GM18505 (cell line): ENCODE data around the gene DAAM1.

ENCODE experiments used
- ATAC-seq: cut with Tn5 transposase; IDR thresholded peaks from one replicate; pipeline ENCODE4 v1.9.1; 2021; ENCODE audit not compliant: unreplicated experiment
- POLR2A ChIP-seq: IDR thresholded peaks from 4 replicates; pipeline ENCODE4 v1.6.1; 2011; ENCODE audit warnings: borderline replicate concordance; ENCODE audit not compliant: insufficient read depth, insufficient read length; ENCODE audit errors: extremely low read depth

Gene DAAM1

GRCh38 chr14:59188461-59189090 is at the start of gene DAAM1:
TSS of gene DAAM1 (plus strand) at chr14:59188667. CDS start at chr14:59263478, 74,811 bp downstream.
- TF ChIP-seq POLR2A, result peak; percentile 82
- ATAC-seq, result peak; percentile 85

- TF ChIP-seq POLR2A, result no peak
- ATAC-seq, result no peak
These were observed 49.1 kb upstream of the DAAM1 start for GRCh38 chr14:59139324-59139723.

GRCh38 chr14:59140106-59140843 is 48.2 kb upstream of the DAAM1 start:
- no peak for TF ChIP-seq POLR2A
- no peak for ATAC-seq

GRCh38 chr14:59146484-59146883 is 42.0 kb upstream of the DAAM1 start:
- no peak for ATAC-seq
- no peak for TF ChIP-seq POLR2A

- no peak for ATAC-seq
- no peak for TF ChIP-seq POLR2A
These were observed 41.5 kb upstream of the DAAM1 start for GRCh38 chr14:59147007-59147406.

GRCh38 chr14:59148334-59148900 is 40.0 kb upstream of the DAAM1 start:
- ATAC-seq, result peak; percentile 78
- no peak for TF ChIP-seq POLR2A

- no peak for TF ChIP-seq POLR2A
- peak; percentile 64 for ATAC-seq
These were observed 37.5 kb upstream of the DAAM1 start for GRCh38 chr14:59150990-59151389.

GRCh38 chr14:59154373-59154772 is 34.1 kb upstream of the DAAM1 start:
- no peak for TF ChIP-seq POLR2A
- no peak for ATAC-seq

GRCh38 chr14:59155886-59156285 is 32.6 kb upstream of the DAAM1 start:
- TF ChIP-seq POLR2A, result no peak
- ATAC-seq, result no peak

- TF ChIP-seq POLR2A, result no peak
- no peak for ATAC-seq
These were observed 29.3 kb upstream of the DAAM1 start for GRCh38 chr14:59159169-59159568.

GRCh38 chr14:59160506-59160905 is 28.0 kb upstream of the DAAM1 start:
- ATAC-seq, result no peak
- no peak for TF ChIP-seq POLR2A

- no peak for TF ChIP-seq POLR2A
- ATAC-seq, result no peak
These were observed 26.8 kb upstream of the DAAM1 start for GRCh38 chr14:59161561-59162175.

GRCh38 chr14:59166258-59166657 is 22.2 kb upstream of the DAAM1 start:
- no peak for ATAC-seq
- TF ChIP-seq POLR2A, result no peak
